ENCODE data around the gene PPARA.
A peak's percentile ranks its signal among the peaks of the same experiment; 100 is the strongest.
"Not testable (repeated sequence)": the region's sequence is repeated elsewhere in the genome, so short reads cannot be mapped to it uniquely, and the experiment has no call there.

PPARA gene

DNA sequence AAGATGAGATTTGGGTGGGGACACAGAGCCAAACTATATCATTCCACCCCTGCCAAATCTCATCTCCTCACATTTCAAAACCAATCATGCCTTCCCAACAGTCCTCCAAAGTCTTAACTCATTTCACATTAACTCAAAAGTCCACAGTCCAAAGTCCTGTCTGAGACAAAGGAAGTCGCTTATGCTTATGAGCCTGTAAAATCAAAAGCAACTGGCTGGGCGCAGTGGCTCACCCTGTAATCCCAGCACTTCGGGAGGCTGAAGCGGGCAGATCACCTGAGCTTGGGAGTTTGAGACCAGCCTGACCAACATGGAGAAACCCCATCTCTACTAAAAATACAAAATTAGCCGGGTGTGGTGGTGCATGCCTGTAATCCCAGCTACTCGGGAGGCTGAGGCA is 114.2 kb downstream of the PPARA start:
- H3K4me3 Mint-ChIP-seq, H3K36me3 Mint-ChIP-seq, H3K9me3 Mint-ChIP-seq, H3K27ac Mint-ChIP-seq: not testable (repeated sequence)
- H3K27me3 Mint-ChIP-seq: peaks cover 44% of the 10 kb centered on the region
- H3K4me1 Mint-ChIP-seq: peaks cover 12% of the 10 kb centered on the region

DNA sequence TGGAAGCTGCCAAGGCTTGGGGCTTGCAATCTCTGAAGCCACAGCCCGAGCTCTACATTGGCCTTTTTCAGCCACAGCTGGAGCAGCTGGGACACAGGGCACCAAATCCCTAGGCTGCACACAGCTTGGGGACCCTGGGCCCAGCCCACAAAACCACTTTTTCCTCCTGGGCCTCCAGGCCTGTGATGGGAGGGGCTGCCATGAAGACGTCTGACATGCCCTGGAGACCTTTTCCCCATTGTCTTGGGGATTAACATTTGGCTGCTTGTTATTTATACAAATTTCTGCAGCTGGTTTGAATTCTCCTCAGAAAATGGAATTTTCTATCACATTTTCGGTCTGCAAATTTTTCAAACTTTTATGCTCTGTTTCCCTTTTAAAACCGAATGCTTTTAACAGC is 115.3 kb downstream of the PPARA start:
- H3K4me3 Mint-ChIP-seq, H3K27ac Mint-ChIP-seq, H3K36me3 Mint-ChIP-seq, H3K9me3 Mint-ChIP-seq: not testable (repeated sequence)
- Mint-ChIP-seq H3K27me3 (peaks cover 36% of the 10 kb centered on the region), H3K4me1 (peaks cover 15% of the 10 kb centered on the region)

DNA sequence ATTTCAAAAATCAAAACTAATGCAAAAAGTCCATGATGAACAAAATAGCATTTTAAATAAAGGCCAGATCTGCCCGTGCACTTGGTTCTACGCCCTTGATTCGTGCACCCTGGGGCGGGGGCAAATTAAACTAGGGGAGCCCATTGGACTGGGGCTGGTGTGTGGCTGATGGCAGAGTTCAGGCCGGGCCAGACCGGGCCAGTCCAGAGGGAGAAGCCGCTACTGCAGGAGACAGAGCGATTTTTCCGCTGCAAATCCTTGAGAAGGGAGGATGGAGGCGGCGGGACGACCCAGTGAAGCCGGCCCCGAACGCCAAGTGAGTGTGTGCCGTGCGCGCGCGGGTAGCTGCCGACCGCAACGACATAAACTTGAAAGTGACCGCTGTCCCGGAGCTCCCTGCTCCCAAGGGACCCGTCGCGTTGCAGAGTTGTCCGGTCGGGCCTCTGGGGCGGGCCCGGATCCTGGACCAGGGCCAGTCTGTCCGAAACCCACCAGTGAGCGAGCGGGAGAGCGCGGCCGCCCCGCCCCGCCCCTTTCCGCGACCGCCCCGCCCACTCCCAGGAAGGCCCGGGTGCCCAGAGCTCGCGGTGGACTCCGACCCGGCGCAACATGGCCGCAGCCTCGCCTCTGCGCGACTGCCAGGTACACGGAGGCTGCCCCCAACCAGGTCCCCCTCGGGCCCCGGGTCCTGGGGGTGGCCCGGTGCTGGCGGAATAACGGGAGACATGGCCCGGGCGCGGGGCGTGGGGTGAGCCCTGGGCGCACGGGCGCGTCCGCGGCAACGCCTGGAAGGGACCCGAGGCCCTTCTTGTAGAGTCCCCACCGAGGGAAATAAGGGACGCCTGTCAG is 117.3 kb downstream of the PPARA start, which contains the start of gene TTC38:
TSS of gene TTC38 (plus strand) at position 578 of the 849 bp plus-strand sequence. CDS start at position 610, 32 bp downstream.
- Mint-ChIP-seq H3K9me3 (no peaks in the 10 kb centered on the region), H3K27me3 (peaks cover 18% of the 10 kb centered on the region), H3K4me1 (peaks cover 15% of the 10 kb centered on the region), H3K36me3 (no peaks in the 10 kb centered on the region), H3K27ac (no peak within 1 kb of the TSS), H3K4me3 (peak within 1 kb of the TSS; percentile 89)

DNA sequence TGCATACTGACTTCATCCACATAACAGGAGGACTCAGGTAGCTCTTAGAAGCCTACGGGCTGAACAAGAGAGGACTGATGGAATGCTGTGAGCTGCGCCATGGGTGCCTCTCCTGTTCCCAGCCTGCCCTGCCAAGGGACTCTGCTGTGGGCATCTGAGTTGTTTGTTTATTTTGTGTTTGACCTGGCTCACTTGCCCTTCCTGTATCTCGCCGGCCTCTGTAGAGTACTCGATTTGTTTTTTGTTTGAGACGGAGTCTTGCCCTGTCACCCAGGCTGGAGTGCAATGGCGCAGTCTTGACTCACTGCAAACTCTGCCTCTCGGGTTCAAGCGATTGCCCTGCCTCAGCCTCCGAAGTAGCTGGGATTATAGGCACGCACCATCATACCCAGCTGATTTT is 119.2 kb downstream of the PPARA start:
- Mint-ChIP-seq H3K27me3 (peaks cover 5% of the 10 kb centered on the region), H3K27ac (no peak overlapping the region), H3K4me3 (peak overlapping the region; percentile 65), H3K9me3 (no peaks in the 10 kb centered on the region), H3K4me1 (peaks cover 15% of the 10 kb centered on the region), H3K36me3 (no peaks in the 10 kb centered on the region)

DNA sequence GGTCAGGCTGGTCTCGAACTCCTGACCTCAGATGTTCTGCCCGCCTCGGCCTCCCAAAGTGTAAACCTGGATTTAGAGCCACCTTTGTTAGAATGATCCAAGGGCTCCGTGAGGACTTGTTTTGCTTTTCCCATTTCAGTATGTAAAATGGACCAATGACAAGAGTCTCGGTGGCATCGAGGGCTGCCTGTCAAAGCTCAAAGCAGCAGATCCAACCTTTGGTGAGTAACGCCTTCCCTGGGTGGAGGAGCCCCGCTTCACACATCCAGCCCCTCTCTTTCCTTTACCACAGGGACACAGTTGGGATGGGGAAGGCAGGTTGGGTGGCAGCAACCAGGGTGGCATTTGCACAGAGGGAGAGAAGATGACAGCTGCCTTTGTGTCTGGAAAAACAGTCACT is 121.9 kb downstream of the PPARA start:
- no peak overlapping the region for H3K27ac Mint-ChIP-seq
- H3K4me3 Mint-ChIP-seq: no peak overlapping the region
- H3K9me3 Mint-ChIP-seq: no peaks in the 10 kb centered on the region
- peaks cover 5% of the 10 kb centered on the region for H3K36me3 Mint-ChIP-seq
- H3K4me1 Mint-ChIP-seq: peaks cover 14% of the 10 kb centered on the region
- no peaks in the 10 kb centered on the region for H3K27me3 Mint-ChIP-seq

DNA sequence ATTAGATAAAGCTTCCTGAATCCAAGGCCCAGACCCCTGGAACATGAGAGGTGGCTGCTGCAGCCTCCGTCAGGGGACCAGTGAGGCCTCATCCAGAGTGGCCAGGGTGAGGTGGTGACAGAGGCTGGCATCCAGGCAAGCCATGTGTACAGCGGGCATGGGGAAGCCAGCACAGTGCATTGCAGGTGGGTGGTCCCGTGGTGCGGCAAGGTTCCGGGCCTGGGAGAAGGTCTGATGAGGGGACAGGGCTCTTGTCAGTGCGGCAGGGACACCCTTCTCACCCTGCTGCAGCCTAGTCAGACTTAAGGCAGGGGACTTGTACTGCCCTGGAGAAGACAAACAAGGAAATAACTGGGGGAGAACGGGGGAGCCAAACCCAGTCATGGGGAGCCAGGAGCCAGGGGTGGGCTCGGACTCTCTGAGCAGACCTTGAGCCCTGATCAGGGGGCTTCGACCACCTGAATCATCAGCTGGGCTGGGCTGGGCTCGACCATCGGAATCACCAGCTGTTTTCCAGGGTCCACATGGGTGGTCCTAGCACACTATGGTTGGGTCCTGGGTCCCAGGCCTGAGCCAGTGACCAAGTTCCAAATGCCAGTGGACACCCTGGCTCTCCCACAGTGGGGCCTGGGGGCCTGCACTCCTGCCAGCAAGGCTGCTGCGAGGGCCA is 122.6 kb downstream of the PPARA start:
- Mint-ChIP-seq H3K4me3 (no peak overlapping the region), H3K27ac (no peak overlapping the region), H3K9me3 (no peaks in the 10 kb centered on the region), H3K27me3 (no peaks in the 10 kb centered on the region), H3K4me1 (peaks cover 9% of the 10 kb centered on the region), H3K36me3 (peaks cover 5% of the 10 kb centered on the region)

DNA sequence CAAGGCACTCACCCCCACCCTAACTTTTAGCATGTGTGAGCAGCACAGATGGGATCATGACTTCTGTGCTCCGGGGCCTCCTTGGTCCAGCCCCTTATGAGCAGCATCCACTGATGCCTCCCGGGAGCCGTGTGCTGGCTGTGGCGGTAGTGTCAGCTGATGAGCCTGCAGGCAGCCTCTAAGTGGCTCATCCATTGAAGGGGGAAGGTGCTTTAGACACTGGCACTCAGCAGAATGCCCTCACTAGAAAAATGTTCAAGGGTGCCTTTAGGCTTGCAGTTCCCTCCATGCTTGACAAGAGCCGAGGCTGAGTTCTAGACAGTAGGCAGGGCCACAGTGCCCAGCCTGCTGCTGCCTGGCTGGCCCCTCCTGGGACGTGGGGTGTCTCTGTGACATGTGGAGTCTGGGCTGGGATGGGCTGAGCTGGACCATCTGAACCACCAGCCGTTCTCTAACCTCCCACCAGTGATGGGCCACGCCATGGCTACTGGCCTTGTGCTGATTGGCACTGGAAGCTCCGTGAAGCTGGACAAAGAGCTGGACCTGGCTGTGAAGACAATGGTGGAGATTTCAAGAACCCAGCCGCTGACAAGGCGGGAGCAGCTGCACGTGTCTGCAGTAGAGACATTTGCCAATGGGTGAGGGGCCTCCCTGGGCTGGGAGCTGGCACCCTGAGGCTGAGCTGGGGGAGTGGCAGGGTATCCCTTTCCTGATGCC is 123.3 kb downstream of the PPARA start:
- H3K27me3 Mint-ChIP-seq: no peaks in the 10 kb centered on the region
- H3K36me3 Mint-ChIP-seq: peaks cover 5% of the 10 kb centered on the region
- no peaks in the 10 kb centered on the region for H3K9me3 Mint-ChIP-seq
- H3K27ac Mint-ChIP-seq: no peak overlapping the region
- peaks cover 3% of the 10 kb centered on the region for H3K4me1 Mint-ChIP-seq
- no peak overlapping the region for H3K4me3 Mint-ChIP-seq

DNA sequence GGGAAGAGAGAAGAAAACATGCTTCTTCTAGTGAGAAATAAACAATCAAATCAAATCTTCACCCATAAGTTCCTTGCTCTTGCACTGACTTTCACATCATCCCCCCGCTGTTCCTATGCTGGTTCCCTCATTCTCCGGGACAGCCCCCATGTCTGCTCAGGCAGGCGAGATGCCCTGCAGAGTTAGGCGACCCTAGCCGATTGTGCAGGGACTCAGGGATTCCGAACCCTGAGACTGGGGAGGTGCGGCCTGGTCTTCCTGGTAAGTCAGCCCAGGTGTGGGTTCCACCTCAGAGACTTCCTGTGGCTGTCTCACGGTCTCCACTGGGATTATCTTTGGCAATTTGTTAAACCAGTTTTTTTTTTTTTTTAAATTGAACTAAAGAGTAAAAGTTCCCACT is 124.1 kb downstream of the PPARA start:
- Mint-ChIP-seq H3K27me3 (no peaks in the 10 kb centered on the region), H3K4me3 (no peak overlapping the region), H3K9me3 (no peaks in the 10 kb centered on the region), H3K27ac (no peak overlapping the region), H3K4me1 (peaks cover 3% of the 10 kb centered on the region), H3K36me3 (peaks cover 5% of the 10 kb centered on the region)

DNA sequence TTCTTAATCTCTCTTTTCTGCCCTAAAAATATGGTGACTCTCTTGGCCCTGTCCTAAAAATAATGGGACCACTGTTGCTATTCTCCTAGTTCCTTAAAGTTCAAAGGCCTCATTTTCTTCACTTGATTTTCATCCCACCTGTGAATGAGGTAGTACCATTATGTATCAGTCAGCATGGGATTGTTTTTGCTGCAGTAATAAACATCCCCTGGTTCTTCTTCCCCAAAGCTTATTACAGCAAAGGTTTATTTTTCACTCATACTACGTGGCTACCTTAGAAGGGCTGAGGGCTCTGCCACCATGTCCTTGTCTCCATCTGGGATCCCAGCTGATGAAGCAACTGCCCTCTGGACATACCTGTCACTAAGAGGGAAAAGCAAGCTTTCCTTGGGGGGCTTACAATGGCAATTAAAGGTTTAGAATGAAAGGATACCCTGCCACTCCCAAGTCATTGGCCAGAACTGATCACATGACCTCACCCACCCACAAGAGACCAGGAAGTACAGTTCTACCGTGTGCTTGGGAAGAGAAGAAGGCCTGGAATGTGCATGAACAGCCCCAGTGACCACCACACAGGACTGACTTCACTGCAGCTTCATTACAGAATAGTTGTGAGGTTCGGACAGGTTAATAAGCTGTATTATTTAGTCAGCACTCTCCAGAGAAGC is 125.3 kb downstream of the PPARA start:
- Mint-ChIP-seq H3K4me1 (no peaks in the 10 kb centered on the region), H3K36me3 (peaks cover 5% of the 10 kb centered on the region), H3K9me3 (no peaks in the 10 kb centered on the region), H3K27ac (no peak overlapping the region), H3K4me3 (no peak overlapping the region), H3K27me3 (no peaks in the 10 kb centered on the region)

DNA sequence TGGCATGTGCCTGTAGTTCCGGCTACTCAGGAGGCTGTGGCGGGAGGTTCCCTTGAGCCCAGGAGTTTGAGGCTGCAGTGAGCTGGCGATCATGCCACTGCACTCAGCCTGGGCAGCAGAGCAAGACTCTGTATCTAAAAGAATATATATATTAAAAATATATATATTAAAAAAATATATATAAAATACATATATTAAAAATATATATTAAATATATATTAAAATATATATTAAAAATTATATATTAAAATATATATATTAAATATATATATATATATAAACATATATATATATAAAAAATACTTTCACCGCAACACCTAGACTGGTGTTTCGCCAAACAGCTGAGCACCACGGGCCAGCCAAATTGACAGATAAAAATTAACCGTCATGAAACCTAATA is 126.2 kb downstream of the PPARA start:
- H3K4me3 Mint-ChIP-seq: no peak overlapping the region
- H3K27ac Mint-ChIP-seq: no peak overlapping the region
- H3K9me3 Mint-ChIP-seq: no peaks in the 10 kb centered on the region

DNA sequence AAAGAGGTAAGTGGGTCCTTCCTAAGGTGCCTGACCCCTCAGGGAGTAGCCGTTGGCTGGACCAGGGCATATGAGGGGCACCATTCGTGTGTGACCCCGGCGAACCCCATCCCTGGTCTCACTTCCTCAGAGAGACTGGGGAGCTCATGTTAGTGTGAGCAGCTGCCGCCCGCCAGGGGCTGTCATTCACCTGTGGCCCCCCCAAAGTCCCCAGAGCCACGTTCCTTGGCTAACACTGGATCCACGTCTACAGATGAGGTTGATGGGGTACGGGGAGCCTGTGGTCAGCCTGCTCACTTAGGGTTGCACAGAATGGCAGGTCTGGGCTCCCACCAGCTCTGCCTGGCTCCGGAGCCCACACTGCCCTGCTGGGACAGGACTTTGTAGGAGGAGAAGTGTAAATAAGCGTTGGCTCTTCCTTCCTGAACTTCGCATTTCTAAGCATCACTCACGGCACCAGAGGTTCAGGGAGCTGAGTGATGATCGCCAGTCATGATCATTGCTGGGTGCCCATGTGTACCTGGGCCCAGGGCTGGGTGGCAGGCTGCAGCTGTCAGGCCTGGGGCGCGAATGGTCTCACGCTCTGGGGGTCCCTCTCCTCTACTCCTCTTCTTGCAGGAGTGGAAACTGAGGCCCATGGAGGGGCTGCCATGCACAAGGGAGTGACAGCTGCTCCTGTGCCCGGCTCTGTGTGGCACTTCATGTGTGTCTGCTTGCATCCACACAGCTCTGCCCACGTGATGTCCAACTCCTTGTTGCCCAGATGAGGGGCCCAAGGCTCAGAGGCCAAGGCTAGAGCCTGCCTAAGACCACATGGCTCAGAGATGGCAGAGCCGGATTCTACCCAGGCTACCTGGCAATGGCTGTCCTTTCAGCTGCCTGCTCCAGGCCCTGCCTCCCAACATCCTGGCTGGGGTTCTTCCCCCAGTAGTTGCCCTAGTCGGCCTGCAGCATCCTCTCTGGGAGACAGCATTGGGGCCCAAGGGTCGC is 128.6 kb downstream of the PPARA start:
- H3K27ac Mint-ChIP-seq: no peak overlapping the region
- no peak overlapping the region for H3K4me3 Mint-ChIP-seq
- no peaks in the 10 kb centered on the region for H3K9me3 Mint-ChIP-seq
- H3K4me1 Mint-ChIP-seq: no peaks in the 10 kb centered on the region
- H3K27me3 Mint-ChIP-seq: no peaks in the 10 kb centered on the region
- peaks cover 6% of the 10 kb centered on the region for H3K36me3 Mint-ChIP-seq

More for the DNA sequence above, 126.2 kb downstream of the PPARA start:
- no peaks in the 10 kb centered on the region for H3K4me1 Mint-ChIP-seq
- no peaks in the 10 kb centered on the region for H3K27me3 Mint-ChIP-seq
- peaks cover 5% of the 10 kb centered on the region for H3K36me3 Mint-ChIP-seq

DNA sequence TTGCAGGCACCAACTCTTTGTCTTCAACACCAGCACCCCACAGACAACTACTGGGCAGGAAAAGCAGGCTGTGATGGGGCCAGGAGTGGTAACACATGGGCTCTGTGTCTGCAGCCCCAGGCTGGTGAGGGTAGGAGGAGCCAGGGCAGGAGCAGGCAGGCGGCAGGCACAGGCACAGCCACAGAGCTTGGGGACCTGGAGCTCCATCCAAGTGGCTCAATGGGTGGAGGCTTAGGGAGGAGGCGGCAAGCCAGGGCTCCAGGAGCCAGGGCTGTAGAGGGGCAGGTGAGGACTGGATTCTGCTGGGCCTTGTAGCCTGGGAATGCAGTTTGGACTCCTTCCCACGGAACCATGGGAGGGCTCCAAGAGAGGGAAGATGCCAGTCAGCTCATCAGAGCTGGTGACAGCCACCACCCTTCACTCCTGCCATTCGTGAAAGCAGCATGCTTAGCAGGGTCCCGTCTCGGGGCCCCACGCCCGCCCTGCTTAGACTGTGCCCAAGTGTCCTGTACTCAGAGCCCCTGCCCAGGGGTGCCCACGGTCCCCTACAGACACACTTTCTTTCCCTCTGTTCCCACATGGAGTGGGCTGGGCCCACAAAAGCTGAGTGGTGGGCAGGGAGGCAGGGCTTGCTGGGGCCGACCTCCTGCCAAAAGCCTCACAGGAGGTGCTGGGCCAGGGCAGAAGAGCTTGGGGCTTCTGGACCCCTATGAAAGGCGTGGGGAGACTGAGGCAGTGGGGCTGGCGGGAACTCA is 129.9 kb downstream of the PPARA start:
- Mint-ChIP-seq H3K27ac (no peak overlapping the region), H3K27me3 (no peaks in the 10 kb centered on the region), H3K9me3 (no peaks in the 10 kb centered on the region), H3K36me3 (peaks cover 10% of the 10 kb centered on the region), H3K4me1 (no peaks in the 10 kb centered on the region), H3K4me3 (no peak overlapping the region)

DNA sequence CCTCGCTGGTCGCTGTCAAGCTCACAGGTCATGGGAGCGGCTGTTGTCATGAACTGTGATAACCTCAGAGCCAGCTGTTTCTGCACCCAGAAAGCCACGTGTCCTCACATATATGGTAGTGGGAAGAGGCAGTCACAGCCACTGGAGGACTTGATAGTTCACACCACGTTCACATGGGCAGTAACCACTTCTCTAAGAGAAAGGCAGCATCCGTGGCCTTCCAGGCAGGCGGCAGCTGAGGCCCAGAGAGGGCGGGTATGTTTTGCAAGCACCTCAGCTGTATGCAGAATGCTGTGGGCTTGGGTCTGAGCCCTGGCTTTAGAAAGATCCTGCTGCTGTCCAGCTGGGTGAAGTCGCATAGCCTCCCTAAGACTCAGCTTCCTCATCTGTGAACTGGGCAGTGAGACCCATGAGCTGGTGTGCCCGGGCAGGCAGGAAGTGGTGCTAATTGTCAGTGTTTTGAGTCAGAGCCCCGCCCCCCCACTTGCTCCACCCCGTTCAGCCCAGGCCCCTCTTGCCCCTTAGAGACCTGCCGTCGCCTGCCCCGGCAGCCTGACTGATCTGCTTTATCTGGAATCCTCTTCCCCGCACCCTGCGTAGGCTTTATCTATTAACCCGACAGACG is 130.8 kb downstream of the PPARA start:
- Mint-ChIP-seq H3K4me1 (no peaks in the 10 kb centered on the region), H3K4me3 (peak overlapping the region; percentile 60), H3K27ac (no peak overlapping the region), H3K36me3 (peaks cover 5% of the 10 kb centered on the region), H3K27me3 (no peaks in the 10 kb centered on the region), H3K9me3 (no peaks in the 10 kb centered on the region)
